DND-41 (cell line): ENCODE measurements around the gene DNASE1L3.

ENCODE experiments used
- ATAC-seq: fragments of 200-7000 bp; cut with Tn5 transposase; 3 replicates; pipeline ENCODE4 v1.9.1; 2021; ENCODE audit warnings: low read depth; ENCODE audit not compliant: insufficient read depth
- DNase-seq: peaks from one replicate; pipeline ENCODE4 v3.0.0-alpha.2; 2020
- H2AFZ ChIP-seq: 2 replicates; pipeline ENCODE4 v1.6.0; 2012; ENCODE audit warnings: low read depth, low read length
- H3K27ac ChIP-seq: 2 replicates; pipeline ENCODE4 v1.5.1; 2012; ENCODE audit warnings: low read length, inconsistent platforms
- H3K27me3 ChIP-seq: fragments of 200-600 bp; sonication (generic); 2 replicates; pipeline ENCODE4 v1.6.0; 2012; ENCODE audit warnings: low read length, mild to moderate bottlenecking, inconsistent platforms; ENCODE audit not compliant: insufficient read depth, poor library complexity
- H3K36me3 ChIP-seq: 2 replicates; pipeline ENCODE4 v1.5.1; 2012; ENCODE audit warnings: low read length, inconsistent platforms; ENCODE audit not compliant: insufficient read depth
- H3K4me1 ChIP-seq: 2 replicates; pipeline ENCODE4 v1.5.1; 2012; ENCODE audit warnings: mild to moderate bottlenecking, low read length; ENCODE audit not compliant: insufficient read depth
- H3K4me2 ChIP-seq: 2 replicates; pipeline ENCODE4 v1.6.0; 2012; ENCODE audit warnings: mild to moderate bottlenecking, moderate library complexity, low read length, inconsistent platforms; ENCODE audit not compliant: insufficient read depth
- H3K4me3 ChIP-seq, 2 experiments: fragments of 200-600 bp in 1 of 2; shearing (Covaris generic) in 1 of 2; 2 replicates each; pipeline ENCODE4 v1.5.1; 2012 to 2016; ENCODE audit warnings: inconsistent platforms in 2 of 2, low read length in 2 of 2, mild to moderate bottlenecking in 2 of 2, low read depth in 1 of 2, moderate library complexity in 1 of 2
- H3K79me2 ChIP-seq: 2 replicates; pipeline ENCODE4 v1.6.0; 2012; ENCODE audit warnings: low read length, inconsistent platforms; ENCODE audit not compliant: insufficient read depth
- H3K9ac ChIP-seq: 2 replicates; pipeline ENCODE4 v1.6.0; 2012; ENCODE audit warnings: low read depth, mild to moderate bottlenecking, inconsistent platforms, low read length, moderate library complexity
- H3K9me3 ChIP-seq: 2 replicates; pipeline ENCODE4 v1.5.1; 2012; ENCODE audit warnings: low read length, moderate library complexity, mild to moderate bottlenecking, inconsistent platforms; ENCODE audit not compliant: insufficient read depth, severe bottlenecking
- H4K20me1 ChIP-seq: 2 replicates; pipeline ENCODE4 v1.6.0; 2012; ENCODE audit warnings: low read length; ENCODE audit not compliant: insufficient read depth
- EZH2 ChIP-seq: IDR thresholded peaks from 3 replicates; pipeline ENCODE4 v1.6.1; 2012; ENCODE audit warnings: borderline replicate concordance, low read depth, mild to moderate bottlenecking, moderate library complexity, low read length, inconsistent platforms; ENCODE audit not compliant: severe bottlenecking
- TF ChIP-seq, protein P1 (sequence below): IDR thresholded peaks from 2 replicates; pipeline ENCODE4 v1.5.1; 2012; ENCODE audit warnings: borderline replicate concordance, low read length, moderate library complexity, mild to moderate bottlenecking; ENCODE audit not compliant: poor library complexity, severe bottlenecking; ENCODE audit errors: extremely low read depth

DNASE1L3 gene

DNA sequence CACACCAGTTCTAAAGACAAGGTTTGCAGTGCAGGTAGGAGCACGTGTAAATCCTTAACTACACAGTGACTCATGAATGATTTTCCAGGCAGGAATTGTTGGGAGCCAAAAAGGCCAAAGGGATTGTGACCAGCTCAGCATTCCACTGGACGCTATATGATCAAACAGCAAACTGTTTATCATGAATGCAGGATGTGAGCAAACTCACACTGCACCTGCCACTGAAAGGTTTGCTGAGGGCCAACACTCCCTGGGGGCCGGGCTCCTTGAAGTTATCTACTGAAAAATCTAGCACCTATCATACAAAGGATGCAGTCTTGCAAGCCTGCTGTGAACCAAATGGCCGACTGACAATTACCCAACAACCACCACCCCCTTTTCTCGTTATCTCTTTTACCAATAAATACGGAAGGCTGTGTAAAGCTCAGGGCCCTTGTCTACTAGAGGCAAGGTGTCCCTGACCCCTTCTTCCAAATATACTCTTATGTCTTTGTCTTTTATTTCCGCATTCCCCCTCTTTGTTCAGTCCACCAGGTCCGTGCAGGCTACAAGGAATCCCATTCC lies 11.5 kb upstream of the DNASE1L3 start:
- peaks cover 8% of the 10 kb centered on the region for H3K27me3 ChIP-seq
- no peak for ATAC-seq
- no peaks in the 10 kb centered on the region for H3K4me1 ChIP-seq
- TF ChIP-seq, protein P1, sequence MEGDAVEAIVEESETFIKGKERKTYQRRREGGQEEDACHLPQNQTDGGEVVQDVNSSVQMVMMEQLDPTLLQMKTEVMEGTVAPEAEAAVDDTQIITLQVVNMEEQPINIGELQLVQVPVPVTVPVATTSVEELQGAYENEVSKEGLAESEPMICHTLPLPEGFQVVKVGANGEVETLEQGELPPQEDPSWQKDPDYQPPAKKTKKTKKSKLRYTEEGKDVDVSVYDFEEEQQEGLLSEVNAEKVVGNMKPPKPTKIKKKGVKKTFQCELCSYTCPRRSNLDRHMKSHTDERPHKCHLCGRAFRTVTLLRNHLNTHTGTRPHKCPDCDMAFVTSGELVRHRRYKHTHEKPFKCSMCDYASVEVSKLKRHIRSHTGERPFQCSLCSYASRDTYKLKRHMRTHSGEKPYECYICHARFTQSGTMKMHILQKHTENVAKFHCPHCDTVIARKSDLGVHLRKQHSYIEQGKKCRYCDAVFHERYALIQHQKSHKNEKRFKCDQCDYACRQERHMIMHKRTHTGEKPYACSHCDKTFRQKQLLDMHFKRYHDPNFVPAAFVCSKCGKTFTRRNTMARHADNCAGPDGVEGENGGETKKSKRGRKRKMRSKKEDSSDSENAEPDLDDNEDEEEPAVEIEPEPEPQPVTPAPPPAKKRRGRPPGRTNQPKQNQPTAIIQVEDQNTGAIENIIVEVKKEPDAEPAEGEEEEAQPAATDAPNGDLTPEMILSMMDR = no peak
- TF ChIP-seq EZH2 = no peak
- no peak overlapping the region for H3K27ac ChIP-seq
- no peak overlapping the region for H2AFZ ChIP-seq
- H3K36me3 ChIP-seq = no peaks in the 10 kb centered on the region
- no peak overlapping the region for H3K4me2 ChIP-seq
- no peak overlapping the region for H3K9ac ChIP-seq
- no peak for DNase-seq
- H3K9me3 ChIP-seq = no peaks in the 10 kb centered on the region
- no peaks in the 10 kb centered on the region for H3K79me2 ChIP-seq
- H4K20me1 ChIP-seq = no peaks in the 10 kb centered on the region
- no peak overlapping the region for H3K4me3 ChIP-seq

DNA sequence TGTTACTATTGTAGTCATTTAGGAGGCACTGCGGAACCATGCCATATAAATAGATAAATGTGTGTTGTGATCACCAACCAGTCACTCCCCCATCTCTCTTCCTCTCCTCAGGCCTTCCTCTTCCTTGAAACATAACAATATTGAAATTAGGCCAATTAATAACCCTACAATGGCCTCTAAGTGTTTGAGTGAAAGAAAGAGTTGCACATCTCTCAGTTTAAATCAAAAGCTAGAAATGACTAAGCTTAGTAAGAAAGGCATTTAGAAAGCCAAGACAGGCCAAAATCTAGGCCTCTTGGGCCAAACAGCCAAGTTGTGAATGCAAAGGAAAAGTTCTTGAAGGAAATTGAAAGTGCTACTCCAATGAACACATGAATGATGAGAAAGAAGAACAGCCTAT lies 8.1 kb upstream of the DNASE1L3 start:
- DNase-seq (no peak), ATAC-seq (no peak)
- H3K4me3 ChIP-seq = no peak overlapping the region
- H2AFZ ChIP-seq = no peak overlapping the region
- no peaks in the 10 kb centered on the region for H4K20me1 ChIP-seq
- no peaks in the 10 kb centered on the region for H3K4me1 ChIP-seq
- H3K9me3 ChIP-seq = no peaks in the 10 kb centered on the region
- H3K9ac ChIP-seq = no peak overlapping the region
- no peaks in the 10 kb centered on the region for H3K36me3 ChIP-seq
- H3K4me2 ChIP-seq = no peak overlapping the region
- H3K79me2 ChIP-seq = no peaks in the 10 kb centered on the region
- H3K27me3 ChIP-seq = peaks cover 7% of the 10 kb centered on the region
- no peak overlapping the region for H3K27ac ChIP-seq
- TF ChIP-seq EZH2 = no peak
- TF ChIP-seq, protein P1 = no peak

DNA sequence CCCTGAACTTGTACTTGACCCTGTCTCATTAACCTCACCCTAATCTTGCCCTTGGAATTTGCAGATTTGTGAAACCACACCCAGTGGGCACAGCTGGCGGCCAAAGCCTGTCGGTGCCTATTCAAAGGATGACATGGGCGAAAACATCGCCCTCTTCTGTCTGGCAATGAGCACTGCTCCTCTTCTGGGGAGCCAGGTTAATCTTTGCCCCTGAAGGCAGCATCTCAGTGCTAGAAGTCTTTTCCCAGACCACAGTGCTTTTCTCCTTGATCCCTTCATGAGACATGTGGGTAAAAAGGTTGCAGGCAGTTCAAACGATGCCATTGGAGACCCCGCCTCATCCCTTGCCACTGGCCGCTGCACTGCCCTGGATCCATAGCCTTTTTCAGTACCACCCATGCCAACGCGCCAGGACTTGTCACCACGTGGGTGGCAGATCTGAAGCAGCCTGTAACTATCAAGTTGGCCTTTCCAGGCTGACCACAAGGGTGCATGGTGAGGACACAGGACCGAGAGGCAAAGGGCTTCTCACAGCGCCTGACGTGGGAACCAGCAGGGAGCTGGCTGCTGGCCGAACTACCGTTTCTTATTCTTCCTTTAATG lies 6.5 kb upstream of the DNASE1L3 start:
- Histone ChIP-seq H3K36me3 (no peaks in the 10 kb centered on the region), H4K20me1 (no peaks in the 10 kb centered on the region), H3K4me1 (no peaks in the 10 kb centered on the region), H3K4me3 (no peak overlapping the region), H3K27ac (no peak overlapping the region), H3K4me2 (no peak overlapping the region), H3K9ac (no peak overlapping the region), H2AFZ (no peak overlapping the region), H3K9me3 (no peaks in the 10 kb centered on the region), H3K79me2 (no peaks in the 10 kb centered on the region), H3K27me3 (peaks cover 9% of the 10 kb centered on the region)
- peak; percentile 96 for ATAC-seq
- DNase-seq = peak; percentile 67
- no peak for TF ChIP-seq EZH2
- TF ChIP-seq, protein P1 = peak; percentile 91
